Parathyroid adenoma (tissue), 2 donors: ENCODE measurements around the gene AOAH.

Experiments
- H2AFZ ChIP-seq: fragments of 300-600 bp; sonication (generic); one replicate; pipeline ENCODE4 v1.7.0; 2017; ENCODE audit warnings: antibody characterized with exemption, mild to moderate bottlenecking
- H3K27ac ChIP-seq: fragments of 300-600 bp; sonication (generic); one replicate; pipeline ENCODE4 v1.7.0; 2017
- H3K27me3 ChIP-seq: fragments of 300-600 bp; sonication (generic); one replicate; pipeline ENCODE4 v1.7.0; 2017; ENCODE audit warnings: low read length; ENCODE audit not compliant: control insufficient read depth, insufficient read depth
- H3K36me3 ChIP-seq: fragments of 300-600 bp; sonication (generic); one replicate; pipeline ENCODE4 v1.7.0; 2017; ENCODE audit warnings: low read length; ENCODE audit not compliant: control insufficient read depth, insufficient read depth
- H3K4me1 ChIP-seq: fragments of 300-600 bp; sonication (generic); one replicate; pipeline ENCODE4 v1.7.0; 2017; ENCODE audit warnings: control low read depth
- H3K4me2 ChIP-seq: fragments of 300-600 bp; sonication (generic); one replicate; pipeline ENCODE4 v1.7.0; 2017; ENCODE audit warnings: low read length
- H3K4me3 ChIP-seq: fragments of 300-600 bp; sonication (generic); one replicate; pipeline ENCODE4 v1.7.0; 2017; ENCODE audit warnings: low read depth, low read length
- H3K79me2 ChIP-seq: fragments of 300-600 bp; sonication (generic); one replicate; pipeline ENCODE4 v1.7.0; 2017; ENCODE audit warnings: control low read depth
- H3K9ac ChIP-seq: fragments of 300-600 bp; sonication (generic); one replicate; pipeline ENCODE4 v1.7.0; 2017; ENCODE audit warnings: mild to moderate bottlenecking
- H3K9me3 ChIP-seq: fragments of 300-600 bp; sonication (generic); one replicate; pipeline ENCODE4 v1.7.0; 2017; ENCODE audit warnings: low read length; ENCODE audit not compliant: control insufficient read depth
- TF ChIP-seq, protein P1 (sequence below): fragments of 300-600 bp; sonication (generic); IDR thresholded peaks from one replicate; pipeline ENCODE4 v1.7.0; 2017; ENCODE audit warnings: antibody characterized with exemption, mild to moderate bottlenecking
- donor health status: primary hyperparathyroidism.

AOAH gene

DNA sequence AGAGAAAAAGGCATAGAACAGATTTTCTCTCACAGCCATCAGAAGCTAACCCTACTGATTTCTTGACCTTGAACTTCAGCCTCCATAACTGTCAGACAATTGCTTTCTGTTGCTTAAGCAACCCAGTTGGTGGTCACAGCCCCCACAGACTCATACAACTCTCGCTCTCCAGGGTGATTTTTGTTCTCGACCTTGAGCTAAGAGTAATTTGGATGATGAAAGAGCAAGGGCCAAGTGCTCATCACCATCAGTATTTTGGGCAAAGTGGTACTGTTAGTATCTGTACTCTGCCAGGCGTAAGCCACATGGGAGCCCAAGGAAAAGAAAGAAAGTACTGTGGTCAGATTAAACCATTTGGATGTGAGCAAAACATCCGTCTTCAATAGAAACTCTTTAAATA, 81.9 kb downstream of the AOAH start:
- H3K79me2 ChIP-seq, result no peaks in the 10 kb centered on the region
- H3K27ac ChIP-seq, result no peak overlapping the region
- no peaks in the 10 kb centered on the region for H3K36me3 ChIP-seq
- no peak overlapping the region for H2AFZ ChIP-seq
- H3K9ac ChIP-seq, result no peak overlapping the region
- no peaks in the 10 kb centered on the region for H3K4me1 ChIP-seq
- TF ChIP-seq, protein P1, sequence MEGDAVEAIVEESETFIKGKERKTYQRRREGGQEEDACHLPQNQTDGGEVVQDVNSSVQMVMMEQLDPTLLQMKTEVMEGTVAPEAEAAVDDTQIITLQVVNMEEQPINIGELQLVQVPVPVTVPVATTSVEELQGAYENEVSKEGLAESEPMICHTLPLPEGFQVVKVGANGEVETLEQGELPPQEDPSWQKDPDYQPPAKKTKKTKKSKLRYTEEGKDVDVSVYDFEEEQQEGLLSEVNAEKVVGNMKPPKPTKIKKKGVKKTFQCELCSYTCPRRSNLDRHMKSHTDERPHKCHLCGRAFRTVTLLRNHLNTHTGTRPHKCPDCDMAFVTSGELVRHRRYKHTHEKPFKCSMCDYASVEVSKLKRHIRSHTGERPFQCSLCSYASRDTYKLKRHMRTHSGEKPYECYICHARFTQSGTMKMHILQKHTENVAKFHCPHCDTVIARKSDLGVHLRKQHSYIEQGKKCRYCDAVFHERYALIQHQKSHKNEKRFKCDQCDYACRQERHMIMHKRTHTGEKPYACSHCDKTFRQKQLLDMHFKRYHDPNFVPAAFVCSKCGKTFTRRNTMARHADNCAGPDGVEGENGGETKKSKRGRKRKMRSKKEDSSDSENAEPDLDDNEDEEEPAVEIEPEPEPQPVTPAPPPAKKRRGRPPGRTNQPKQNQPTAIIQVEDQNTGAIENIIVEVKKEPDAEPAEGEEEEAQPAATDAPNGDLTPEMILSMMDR, result no peak
- no peak overlapping the region for H3K4me3 ChIP-seq
- no peak overlapping the region for H3K4me2 ChIP-seq
- no peaks in the 10 kb centered on the region for H3K9me3 ChIP-seq
- no peaks in the 10 kb centered on the region for H3K27me3 ChIP-seq

DNA sequence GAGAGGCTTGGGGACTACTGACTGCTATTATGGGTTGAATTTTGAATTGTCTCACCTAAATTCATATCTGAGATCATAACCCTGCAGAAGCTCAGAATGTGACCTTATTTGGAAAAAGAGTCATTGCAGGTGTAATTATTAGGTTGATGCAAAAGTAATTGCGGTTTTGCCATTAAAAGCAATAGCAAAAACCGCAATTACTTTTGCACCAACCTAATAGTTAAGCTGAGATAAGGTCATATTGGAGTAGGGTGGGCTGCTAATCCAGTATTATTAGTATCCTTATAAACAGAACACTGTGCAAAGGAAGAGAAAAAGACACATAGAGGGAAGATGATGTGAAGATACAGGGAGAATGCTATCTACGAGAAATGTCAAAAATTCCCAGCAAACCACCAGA, 82.3 kb downstream of the AOAH start:
- Histone ChIP-seq H3K27me3 (no peaks in the 10 kb centered on the region), H3K4me2 (no peak overlapping the region), H3K9me3 (no peaks in the 10 kb centered on the region), H3K79me2 (no peaks in the 10 kb centered on the region), H3K36me3 (no peaks in the 10 kb centered on the region), H3K4me1 (no peaks in the 10 kb centered on the region), H3K27ac (no peak overlapping the region), H3K4me3 (no peak overlapping the region), H2AFZ (no peak overlapping the region), H3K9ac (no peak overlapping the region)
- TF ChIP-seq, protein P1, result no peak

DNA sequence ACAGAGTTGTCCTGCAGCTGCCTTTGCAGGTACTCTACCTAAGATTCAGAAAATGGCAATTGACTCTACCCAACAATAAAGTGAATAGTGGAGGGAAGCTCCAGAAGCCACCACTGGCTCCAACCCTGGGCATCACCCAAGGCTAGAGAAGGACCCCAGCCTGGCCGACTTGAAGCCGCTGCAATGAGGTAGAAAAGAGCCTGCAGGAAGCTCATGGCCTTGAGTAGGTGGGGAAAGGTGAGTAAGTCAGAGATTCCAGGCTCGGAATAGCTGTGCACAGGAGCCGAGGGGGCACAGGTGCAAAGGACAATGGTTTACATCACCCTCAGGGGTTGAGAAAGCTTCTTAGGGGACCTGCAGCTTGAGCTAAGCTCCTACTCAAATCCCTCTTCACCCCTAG, 83.6 kb downstream of the AOAH start:
- H3K79me2 ChIP-seq, result no peaks in the 10 kb centered on the region
- no peak overlapping the region for H3K4me3 ChIP-seq
- no peak overlapping the region for H2AFZ ChIP-seq
- no peak overlapping the region for H3K9ac ChIP-seq
- no peak overlapping the region for H3K27ac ChIP-seq
- no peaks in the 10 kb centered on the region for H3K9me3 ChIP-seq
- H3K4me2 ChIP-seq, result no peak overlapping the region
- no peaks in the 10 kb centered on the region for H3K27me3 ChIP-seq
- H3K36me3 ChIP-seq, result no peaks in the 10 kb centered on the region
- TF ChIP-seq, protein P1, result no peak
- H3K4me1 ChIP-seq, result no peaks in the 10 kb centered on the region

DNA sequence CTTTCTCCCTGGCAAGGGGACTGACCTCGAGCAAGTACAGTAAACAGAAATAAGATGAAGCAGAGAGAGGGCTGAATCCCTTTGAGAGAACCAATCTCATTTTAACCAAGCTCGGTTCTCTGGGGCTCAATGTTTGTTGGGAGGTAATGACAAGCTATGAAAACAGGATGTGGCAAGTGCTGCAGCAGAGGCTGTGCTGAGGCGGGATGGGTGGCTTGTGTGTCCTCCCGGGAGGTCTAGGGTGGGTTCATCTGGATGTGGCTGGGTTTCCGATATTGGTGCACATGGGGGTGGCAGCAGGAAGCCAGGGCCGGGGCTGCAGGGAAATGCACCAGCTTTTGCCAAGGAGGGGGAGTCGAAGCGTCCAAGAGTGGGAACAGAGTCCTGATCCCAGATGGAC, 84.5 kb downstream of the AOAH start:
- Histone ChIP-seq H3K27me3 (no peaks in the 10 kb centered on the region), H3K9me3 (no peaks in the 10 kb centered on the region), H3K36me3 (no peaks in the 10 kb centered on the region), H3K9ac (no peak overlapping the region), H3K27ac (no peak overlapping the region), H2AFZ (no peak overlapping the region), H3K79me2 (no peaks in the 10 kb centered on the region), H3K4me2 (no peak overlapping the region), H3K4me3 (no peak overlapping the region), H3K4me1 (no peaks in the 10 kb centered on the region)
- TF ChIP-seq, protein P1, result no peak

DNA sequence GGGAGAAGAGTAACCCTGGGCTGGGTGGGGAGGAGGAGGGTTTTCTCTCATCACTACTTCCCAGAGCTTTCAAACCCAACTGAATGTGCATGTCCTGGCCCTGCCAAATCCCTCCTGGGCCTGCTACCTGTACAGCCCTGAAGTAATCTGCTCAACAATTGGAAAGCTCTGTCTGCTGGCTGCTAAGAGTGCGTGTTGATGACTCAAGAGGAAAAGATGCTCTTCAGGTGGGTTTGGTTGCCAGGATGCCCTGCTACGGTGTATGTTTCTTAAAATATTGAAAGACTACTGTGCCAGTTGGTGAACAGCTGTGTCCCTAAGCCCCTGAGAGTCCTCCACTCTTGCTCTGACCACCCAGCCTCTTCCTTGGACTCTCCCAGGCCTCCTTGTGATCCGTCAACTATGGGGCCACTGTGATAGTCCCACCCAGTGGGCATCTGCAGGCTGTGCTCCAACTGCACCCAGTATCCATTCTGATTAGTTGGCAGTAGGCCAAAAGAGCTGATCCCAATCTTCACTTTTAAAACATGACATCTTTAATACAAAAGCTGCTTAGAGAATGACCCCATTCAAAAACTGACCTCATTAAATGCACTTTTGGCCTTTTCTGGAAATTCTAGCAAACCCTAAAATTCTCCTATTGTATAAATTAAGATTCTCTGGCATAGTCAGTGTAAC, 85.6 kb downstream of the AOAH start:
- H3K36me3 ChIP-seq, result no peaks in the 10 kb centered on the region
- H3K27ac ChIP-seq, result no peak overlapping the region
- no peak overlapping the region for H3K4me2 ChIP-seq
- no peaks in the 10 kb centered on the region for H3K27me3 ChIP-seq
- no peaks in the 10 kb centered on the region for H3K9me3 ChIP-seq
- TF ChIP-seq, protein P1, result no peak
- H3K4me1 ChIP-seq, result no peaks in the 10 kb centered on the region
- no peak overlapping the region for H3K4me3 ChIP-seq
- no peak overlapping the region for H2AFZ ChIP-seq
- no peak overlapping the region for H3K9ac ChIP-seq
- H3K79me2 ChIP-seq, result no peaks in the 10 kb centered on the region
